Measurements from ENCODE around the gene XIST.

Gene XIST

DNA sequence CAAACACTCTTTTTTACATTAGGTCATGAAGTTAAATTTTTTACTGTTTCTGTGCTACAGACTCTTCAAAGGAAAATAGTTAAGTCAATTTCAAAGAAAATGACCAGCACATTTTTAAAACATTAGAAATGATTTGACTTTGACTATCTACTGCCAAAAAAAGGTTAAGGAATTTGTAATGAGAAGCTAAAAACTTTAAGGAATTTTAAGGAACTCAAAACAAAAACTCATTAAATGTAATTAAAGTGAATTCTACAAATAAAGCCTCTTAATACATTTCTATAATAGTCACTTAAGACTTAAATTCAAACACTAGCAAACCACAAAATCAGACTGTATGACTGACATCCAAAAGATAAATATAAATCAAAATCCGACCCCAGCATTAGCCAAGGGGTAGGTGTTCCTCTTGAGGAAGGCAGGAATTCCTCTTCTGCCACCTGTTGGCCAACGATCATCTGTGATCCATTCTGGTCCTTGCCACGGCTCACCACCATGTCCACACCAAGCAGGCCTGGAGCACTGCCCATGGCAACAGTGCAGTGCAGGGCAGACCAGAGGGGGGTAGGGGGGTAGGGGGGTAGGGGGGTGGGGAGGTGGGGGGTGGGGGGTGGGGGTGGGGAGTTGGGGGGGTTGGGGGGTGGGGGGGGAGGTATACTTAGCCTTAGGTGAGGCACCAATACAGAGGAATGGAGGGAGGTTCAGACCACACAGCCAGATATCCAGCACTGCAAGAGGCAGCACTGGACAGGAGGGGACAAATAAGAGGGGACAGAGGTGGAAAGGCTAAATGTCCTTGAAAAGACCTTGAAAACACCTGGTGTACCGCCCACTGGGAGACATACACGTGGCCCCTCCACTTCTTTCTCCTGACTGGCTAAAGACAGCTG, 2.1 kb downstream of the XIST start (continued):
- TF ChIP-seq, protein P1, sequence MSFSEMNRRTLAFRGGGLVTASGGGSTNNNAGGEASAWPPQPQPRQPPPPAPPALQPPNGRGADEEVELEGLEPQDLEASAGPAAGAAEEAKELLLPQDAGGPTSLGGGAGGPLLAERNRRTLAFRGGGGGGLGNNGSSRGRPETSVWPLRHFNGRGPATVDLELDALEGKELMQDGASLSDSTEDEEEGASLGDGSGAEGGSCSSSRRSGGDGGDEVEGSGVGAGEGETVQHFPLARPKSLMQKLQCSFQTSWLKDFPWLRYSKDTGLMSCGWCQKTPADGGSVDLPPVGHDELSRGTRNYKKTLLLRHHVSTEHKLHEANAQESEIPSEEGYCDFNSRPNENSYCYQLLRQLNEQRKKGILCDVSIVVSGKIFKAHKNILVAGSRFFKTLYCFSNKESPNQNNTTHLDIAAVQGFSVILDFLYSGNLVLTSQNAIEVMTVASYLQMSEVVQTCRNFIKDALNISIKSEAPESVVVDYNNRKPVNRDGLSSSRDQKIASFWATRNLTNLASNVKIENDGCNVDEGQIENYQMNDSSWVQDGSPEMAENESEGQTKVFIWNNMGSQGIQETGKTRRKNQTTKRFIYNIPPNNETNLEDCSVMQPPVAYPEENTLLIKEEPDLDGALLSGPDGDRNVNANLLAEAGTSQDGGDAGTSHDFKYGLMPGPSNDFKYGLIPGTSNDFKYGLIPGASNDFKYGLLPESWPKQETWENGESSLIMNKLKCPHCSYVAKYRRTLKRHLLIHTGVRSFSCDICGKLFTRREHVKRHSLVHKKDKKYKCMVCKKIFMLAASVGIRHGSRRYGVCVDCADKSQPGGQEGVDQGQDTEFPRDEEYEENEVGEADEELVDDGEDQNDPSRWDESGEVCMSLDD (tag by site-specific recombination; IDR thresholded peaks at IDR 0.05), result no peak
- TF ChIP-seq ZNF785 (tag by site-specific recombination; IDR thresholded peaks at IDR 0.05), result no peak
- TF ChIP-seq ZFP37 (tag by site-specific recombination; IDR thresholded peaks at IDR 0.05), result no peak; the same call in 1 of the 2 replicates
- no peak for TF ChIP-seq ZFP41 (tag by site-specific recombination; IDR thresholded peaks at IDR 0.05; ENCODE audit: borderline replicate concordance)
- no peak for TF ChIP-seq ZNF843 (tag by site-specific recombination; IDR thresholded peaks at IDR 0.05)
- TF ChIP-seq KLF7 (tag by site-specific recombination; IDR thresholded peaks at IDR 0.05; ENCODE audit: borderline replicate concordance), result no peak
- no peak for TF ChIP-seq ZNF830 (tag by site-specific recombination; IDR thresholded peaks at IDR 0.05; ENCODE audit: low read depth)
- TF ChIP-seq ZSCAN5A (tag by site-specific recombination; IDR thresholded peaks at IDR 0.05), result no peak
- no peak; the same call in 1 of the 2 replicates for TF ChIP-seq ZNF654 (tag by site-specific recombination; IDR thresholded peaks at IDR 0.05; ENCODE audit: low read depth)
- TF ChIP-seq ZSCAN18 (tag by site-specific recombination; IDR thresholded peaks at IDR 0.05), result no peak
- no peak for TF ChIP-seq ZNF140 (tag by site-specific recombination; IDR thresholded peaks at IDR 0.05)
- no peak for TF ChIP-seq ZBTB20 (tag by site-specific recombination; IDR thresholded peaks at IDR 0.05)
- TF ChIP-seq REPIN1 (tag by site-specific recombination; IDR thresholded peaks at IDR 0.05; ENCODE audit: low read depth), result no peak
- TF ChIP-seq ZNF701 (tag by site-specific recombination; IDR thresholded peaks at IDR 0.05), result no peak
- no peak for TF ChIP-seq ZNF37A (tag by site-specific recombination; IDR thresholded peaks at IDR 0.05)
- no peak for TF ChIP-seq ZNF184 (tag by site-specific recombination; IDR thresholded peaks at IDR 0.05)
- TF ChIP-seq ZNF121 (tag by site-specific recombination; IDR thresholded peaks at IDR 0.05), result no peak
- TF ChIP-seq ZSCAN30 (tag by site-specific recombination; IDR thresholded peaks at IDR 0.05), result peak; percentile 80
- no peak for TF ChIP-seq ZNF157 (tag by site-specific recombination; IDR thresholded peaks at IDR 0.05)
- TF ChIP-seq, protein P2, sequence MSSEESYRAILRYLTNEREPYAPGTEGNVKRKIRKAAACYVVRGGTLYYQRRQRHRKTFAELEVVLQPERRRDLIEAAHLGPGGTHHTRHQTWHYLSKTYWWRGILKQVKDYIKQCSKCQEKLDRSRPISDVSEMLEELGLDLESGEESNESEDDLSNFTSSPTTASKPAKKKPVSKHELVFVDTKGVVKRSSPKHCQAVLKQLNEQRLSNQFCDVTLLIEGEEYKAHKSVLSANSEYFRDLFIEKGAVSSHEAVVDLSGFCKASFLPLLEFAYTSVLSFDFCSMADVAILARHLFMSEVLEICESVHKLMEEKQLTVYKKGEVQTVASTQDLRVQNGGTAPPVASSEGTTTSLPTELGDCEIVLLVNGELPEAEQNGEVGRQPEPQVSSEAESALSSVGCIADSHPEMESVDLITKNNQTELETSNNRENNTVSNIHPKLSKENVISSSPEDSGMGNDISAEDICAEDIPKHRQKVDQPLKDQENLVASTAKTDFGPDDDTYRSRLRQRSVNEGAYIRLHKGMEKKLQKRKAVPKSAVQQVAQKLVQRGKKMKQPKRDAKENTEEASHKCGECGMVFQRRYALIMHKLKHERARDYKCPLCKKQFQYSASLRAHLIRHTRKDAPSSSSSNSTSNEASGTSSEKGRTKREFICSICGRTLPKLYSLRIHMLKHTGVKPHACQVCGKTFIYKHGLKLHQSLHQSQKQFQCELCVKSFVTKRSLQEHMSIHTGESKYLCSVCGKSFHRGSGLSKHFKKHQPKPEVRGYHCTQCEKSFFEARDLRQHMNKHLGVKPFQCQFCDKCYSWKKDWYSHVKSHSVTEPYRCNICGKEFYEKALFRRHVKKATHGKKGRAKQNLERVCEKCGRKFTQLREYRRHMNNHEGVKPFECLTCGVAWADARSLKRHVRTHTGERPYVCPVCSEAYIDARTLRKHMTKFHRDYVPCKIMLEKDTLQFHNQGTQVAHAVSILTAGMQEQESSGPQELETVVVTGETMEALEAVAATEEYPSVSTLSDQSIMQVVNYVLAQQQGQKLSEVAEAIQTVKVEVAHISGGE (tag by site-specific recombination; conservative IDR thresholded peaks at IDR 0.05; ENCODE audit: low read depth), result peak; percentile 32
- TF ChIP-seq SP7 (tag by site-specific recombination; IDR thresholded peaks at IDR 0.05), result no peak
- TF ChIP-seq ZNF48 (tag by site-specific recombination; IDR thresholded peaks at IDR 0.05), result no peak
- no peak for TF ChIP-seq ZNF658 (tag by site-specific recombination; IDR thresholded peaks at IDR 0.05)
- no peak for TF ChIP-seq ZNF433 (tag by site-specific recombination; IDR thresholded peaks at IDR 0.05; ENCODE audit: low read depth)
- no peak for TF ChIP-seq OVOL3 (tag by site-specific recombination; IDR thresholded peaks at IDR 0.05)
- TF ChIP-seq PRDM4 (tag by site-specific recombination; IDR thresholded peaks at IDR 0.05), result no peak
- TF ChIP-seq ZNF561 (tag by site-specific recombination; IDR thresholded peaks at IDR 0.05; ENCODE audit: borderline replicate concordance), result no peak
- no peak for TF ChIP-seq ZBTB48 (tag by site-specific recombination; IDR thresholded peaks at IDR 0.05)
- no peak for TF ChIP-seq MYNN (tag by site-specific recombination; IDR thresholded peaks at IDR 0.05; ENCODE audit: borderline replicate concordance)
